ENCODE measurements around the gene HIC2.

GRCh38 chr22:21450320-21450831 is 33.2 kb downstream of the HIC2 start:
- TF ChIP-seq CTCF (IDR thresholded peaks at IDR 0.05), result no peak
- no peak for TF ChIP-seq POLR2A (IDR thresholded peaks at IDR 0.05)

All from esophagus squamous epithelium (tissue), 4 donors.